AG04450 (cell line): ENCODE data around the gene FZD1. TPM values are rescaled to one million over a fixed set of nuclear protein-coding genes. Genes with fewer than 3 reads are reported as not detected.

Experiments
- CTCF ChIA-PET: fragments of 300-600, 350-600 bp; formaldehyde crosslinking; extraction: SDS; loops from one replicate; lab custom pipeline; 2022; ENCODE audit warnings: antibody characterized with exemption, inconsistent platforms; lab: Charles Lee
- POLR2A ChIA-PET: fragments of 350-600 bp; formaldehyde crosslinking; extraction: SDS; loops from one replicate; lab custom pipeline; 2021; ENCODE audit warnings: antibody characterized with exemption, inconsistent platforms; lab: Yijun Ruan, JAX
- DNase-seq: peaks from one replicate; pipeline ENCODE4 v3.0.0-alpha.2; 2011; ENCODE audit warnings: low read depth, low spot score
- H3K27ac ChIP-seq: one replicate; pipeline ENCODE4 v1.5.1; 2012; ENCODE audit warnings: low read depth, low read length, control low read depth
- H3K27me3 ChIP-seq: one replicate; pipeline ENCODE4 v1.6.0; 2012; ENCODE audit warnings: low read length; ENCODE audit not compliant: control insufficient read depth, insufficient read depth
- H3K4me3 ChIP-seq: 2 replicates; pipeline ENCODE4 v1.5.1; 2011; ENCODE audit warnings: mild to moderate bottlenecking, low read depth, low read length, control low read depth
- H3K9me3 ChIP-seq: 2 replicates; pipeline ENCODE4 v1.5.1; 2012; ENCODE audit warnings: low read length; ENCODE audit not compliant: control insufficient read depth, insufficient read depth
- CTCF ChIP-seq: IDR thresholded peaks from 2 replicates; pipeline ENCODE4 v1.5.1; 2011; ENCODE audit warnings: low read depth, low read length, control low read depth, inconsistent platforms
- polyA plus RNA-seq: library from polyadenylated mRNA; depleted of rRNA; stranded (reverse); fragments of >200 nt; gene quantifications from 2 replicates; pipeline ENCODE4 v1.2.3, GENCODE V29; 2011

Gene FZD1
- polyA plus RNA-seq, 1 experiment, result 9.6 TPM

DNA sequence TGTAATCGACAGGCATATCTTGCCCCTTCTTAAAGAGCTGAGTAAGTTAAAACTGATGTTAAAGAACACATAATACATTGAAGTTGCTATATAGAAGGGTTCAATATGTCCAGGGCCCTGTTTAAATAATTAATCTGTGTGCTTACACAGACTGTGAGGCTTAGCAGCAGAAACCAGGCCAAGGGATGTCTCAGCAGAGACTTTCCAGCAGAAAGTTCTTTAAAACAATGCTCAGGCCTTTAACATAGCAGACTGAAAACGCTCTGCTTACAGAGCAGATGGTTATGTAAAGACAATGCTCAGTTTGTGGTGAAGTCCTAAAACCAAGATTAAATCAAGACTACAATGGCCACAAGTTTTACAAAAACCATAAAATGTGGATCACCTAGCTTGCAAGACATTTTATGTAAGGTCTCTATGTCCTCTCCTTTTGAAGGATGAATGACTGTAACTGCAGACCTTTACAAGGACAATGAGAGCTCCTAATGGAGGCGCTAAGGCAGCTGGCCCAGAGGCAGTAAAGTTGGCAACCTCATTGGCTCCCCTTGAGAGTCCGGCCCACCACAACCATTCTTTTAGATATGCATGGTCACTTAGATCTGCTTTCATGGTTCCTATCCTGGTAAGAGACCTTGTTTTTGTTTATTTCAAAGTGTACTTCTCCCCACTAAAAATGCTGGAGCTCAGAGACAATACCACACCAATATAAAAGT, 56.3 kb downstream of the FZD1 start:
- CTCF ChIA-PET, result no interaction called here
- Histone ChIP-seq H3K27ac (no peak overlapping the region), H3K27me3 (no peaks in the 10 kb centered on the region), H3K4me3 (no peak overlapping the region), H3K9me3 (no peaks in the 10 kb centered on the region)
- no peak for TF ChIP-seq CTCF
- POLR2A ChIA-PET, result no interaction called here
- DNase-seq, result no peak
